Omental fat pad (tissue), 4 donors: Measurements from ENCODE around the gene PGAP2. TPM values are rescaled to one million over a fixed set of nuclear protein-coding genes. Genes with fewer than 3 reads are reported as not detected.
A peak's percentile ranks its signal among the peaks of the same experiment; 100 is the strongest.
"Not testable (repeated sequence)": the region's sequence is repeated elsewhere in the genome, so short reads cannot be mapped to it uniquely, and the experiment has no call there.

Source experiments
- ATAC-seq: fragments of 150-250 bp; one replicate; pipeline ENCODE4 v1.9.1; 2016; ENCODE audit warnings: mild to moderate bottlenecking, moderate library complexity; ENCODE audit not compliant: low FRiP score
- DNase-seq: peaks from one replicate; pipeline ENCODE4 v3.0.0-alpha.2; 2019; ENCODE audit warnings: low spot score
- total RNA-seq, 4 donors: library from RNA; depleted of rRNA; stranded (reverse); fragments of >200 nt; gene quantifications; one replicate each; pipeline ENCODE4 v1.1.0, GENCODE V29; 2016
- TF ChIP-seq, protein P1 (sequence below), 3 donors: fragments of 450-650 bp; IDR thresholded peaks; one replicate each; pipeline ENCODE4 v1.5.1; 2016 to 2017; ENCODE audit warnings: antibody characterized with exemption in 3 of 3, mild to moderate bottlenecking in 3 of 3, moderate library complexity in 2 of 3

Gene PGAP2
- total RNA-seq, 4 donors from 2014 or later: 6.2 to 12.3 (median 10.2) TPM

DNA sequence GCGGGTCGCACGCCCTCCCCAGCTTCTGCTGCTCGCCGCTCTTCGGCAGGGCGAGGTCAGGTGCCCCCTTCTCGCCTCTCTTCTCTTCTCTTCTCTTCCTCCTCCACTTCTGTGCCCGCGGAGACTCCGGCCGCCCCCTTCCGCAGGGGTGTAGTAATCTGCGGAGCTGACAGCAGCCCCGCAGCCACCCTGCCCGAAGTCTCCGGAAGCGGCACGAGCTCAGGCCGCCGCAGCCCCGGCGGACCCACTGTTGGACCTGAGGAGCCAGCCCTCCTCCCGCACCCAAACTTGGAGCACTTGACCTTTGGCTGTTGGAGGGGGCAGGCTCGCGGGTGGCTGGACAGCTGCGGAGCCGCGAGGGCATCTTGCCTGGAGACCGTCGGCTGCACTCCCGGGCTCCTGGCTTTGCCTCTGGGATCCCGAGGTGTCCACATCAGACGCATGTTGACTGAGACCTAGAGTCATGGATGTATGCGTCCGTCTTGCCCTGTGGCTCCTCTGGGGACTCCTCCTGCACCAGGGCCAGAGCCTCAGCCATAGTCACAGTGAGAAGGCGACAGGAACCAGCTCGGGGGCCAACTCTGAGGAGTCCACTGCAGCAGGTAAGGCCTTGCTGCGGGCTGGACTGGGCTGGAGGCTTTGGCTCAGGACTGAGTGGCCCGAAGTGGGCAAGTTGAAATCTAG lies 47.6 kb downstream of the PGAP2 start:
- TF ChIP-seq, protein P1, sequence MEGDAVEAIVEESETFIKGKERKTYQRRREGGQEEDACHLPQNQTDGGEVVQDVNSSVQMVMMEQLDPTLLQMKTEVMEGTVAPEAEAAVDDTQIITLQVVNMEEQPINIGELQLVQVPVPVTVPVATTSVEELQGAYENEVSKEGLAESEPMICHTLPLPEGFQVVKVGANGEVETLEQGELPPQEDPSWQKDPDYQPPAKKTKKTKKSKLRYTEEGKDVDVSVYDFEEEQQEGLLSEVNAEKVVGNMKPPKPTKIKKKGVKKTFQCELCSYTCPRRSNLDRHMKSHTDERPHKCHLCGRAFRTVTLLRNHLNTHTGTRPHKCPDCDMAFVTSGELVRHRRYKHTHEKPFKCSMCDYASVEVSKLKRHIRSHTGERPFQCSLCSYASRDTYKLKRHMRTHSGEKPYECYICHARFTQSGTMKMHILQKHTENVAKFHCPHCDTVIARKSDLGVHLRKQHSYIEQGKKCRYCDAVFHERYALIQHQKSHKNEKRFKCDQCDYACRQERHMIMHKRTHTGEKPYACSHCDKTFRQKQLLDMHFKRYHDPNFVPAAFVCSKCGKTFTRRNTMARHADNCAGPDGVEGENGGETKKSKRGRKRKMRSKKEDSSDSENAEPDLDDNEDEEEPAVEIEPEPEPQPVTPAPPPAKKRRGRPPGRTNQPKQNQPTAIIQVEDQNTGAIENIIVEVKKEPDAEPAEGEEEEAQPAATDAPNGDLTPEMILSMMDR (IDR thresholded peaks at IDR 0.05): no peak
- ATAC-seq (peak; percentile 46), DNase-seq (no peak)

DNA sequence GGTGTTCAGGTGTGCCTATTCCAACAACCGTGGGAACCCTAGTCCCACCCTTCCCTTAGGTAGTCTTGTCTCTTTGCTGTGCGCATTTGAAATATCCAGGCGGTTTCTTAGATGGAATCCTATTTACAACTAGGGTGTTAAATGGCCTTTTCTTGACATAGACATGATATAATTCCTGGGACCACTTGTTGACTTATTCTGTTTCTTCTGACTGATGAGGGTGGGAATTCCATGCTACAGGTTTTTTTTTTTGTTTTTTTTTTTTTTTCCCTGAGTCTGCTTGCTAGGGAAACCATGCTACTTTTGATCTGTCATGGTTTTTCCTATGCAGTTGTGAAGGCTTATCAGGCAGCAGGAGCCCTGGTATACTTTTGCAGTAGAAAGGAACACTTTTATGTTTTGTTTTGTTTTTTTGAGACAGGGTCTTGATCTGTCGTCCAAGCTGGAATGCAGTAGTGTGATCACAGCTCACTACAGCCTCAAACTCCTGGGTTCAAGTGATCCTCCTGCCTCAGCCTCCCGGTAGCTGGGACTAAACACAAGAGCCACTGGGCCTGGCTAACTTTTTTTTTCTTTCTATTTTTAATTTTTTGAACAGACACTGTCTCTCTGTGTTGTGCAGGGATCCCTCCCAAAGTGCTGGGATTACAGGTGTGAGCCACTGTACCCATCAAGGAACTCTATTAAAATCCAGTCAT lies 48.6 kb downstream of the PGAP2 start:
- no peak for ATAC-seq
- TF ChIP-seq, protein P1 (IDR thresholded peaks at IDR 0.05): no peak
- DNase-seq: no peak

DNA sequence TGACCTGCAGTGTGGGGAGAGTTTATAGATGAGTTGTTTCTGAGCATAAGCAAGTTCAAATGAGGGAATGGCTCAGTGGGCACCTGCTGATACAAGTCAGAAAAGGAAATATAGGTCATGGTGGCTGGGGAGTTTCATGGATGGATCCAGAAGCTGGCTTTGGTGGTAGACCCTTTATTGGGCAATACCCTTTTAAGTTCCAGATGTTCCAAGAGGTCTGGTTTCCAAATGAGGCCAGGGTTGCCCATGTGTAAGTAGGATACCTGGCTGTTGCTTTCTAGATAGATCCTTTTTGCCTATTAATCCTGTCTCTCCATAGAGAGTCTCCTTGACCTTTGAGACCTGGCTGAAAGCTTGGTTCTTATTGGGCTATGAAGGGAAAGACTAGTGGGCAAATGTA lies 49.3 kb downstream of the PGAP2 start:
- TF ChIP-seq, protein P1 (IDR thresholded peaks at IDR 0.05): no peak
- ATAC-seq (no peak), DNase-seq (no peak)

DNA sequence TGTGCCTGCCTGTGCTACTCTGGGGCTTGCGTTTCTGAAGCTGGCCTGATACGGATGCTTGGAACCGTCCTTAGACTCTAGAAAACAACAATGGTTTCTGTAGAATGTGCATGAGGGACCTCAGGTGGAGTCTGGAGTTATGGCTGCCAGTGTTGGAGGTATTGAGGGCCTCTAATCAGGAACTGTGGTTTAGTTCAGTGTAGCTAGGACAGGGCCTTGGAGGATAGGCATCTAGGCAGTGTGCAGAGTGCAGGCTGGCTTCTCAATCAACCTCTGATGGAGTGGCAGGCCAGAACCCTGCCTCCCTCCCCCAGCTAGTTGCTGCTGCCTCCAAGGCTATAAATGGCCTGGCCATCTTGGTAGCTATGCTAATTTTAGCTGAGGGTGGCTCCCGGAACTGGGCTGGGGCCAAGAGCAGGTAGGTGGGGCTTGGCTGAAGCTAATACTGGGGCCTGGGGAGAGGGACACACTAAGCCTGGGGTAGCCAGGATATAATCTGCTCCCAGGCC lies 51.1 kb downstream of the PGAP2 start:
- DNase-seq: no peak
- TF ChIP-seq, protein P1 (IDR thresholded peaks at IDR 0.05): no peak
- no peak for ATAC-seq

DNA sequence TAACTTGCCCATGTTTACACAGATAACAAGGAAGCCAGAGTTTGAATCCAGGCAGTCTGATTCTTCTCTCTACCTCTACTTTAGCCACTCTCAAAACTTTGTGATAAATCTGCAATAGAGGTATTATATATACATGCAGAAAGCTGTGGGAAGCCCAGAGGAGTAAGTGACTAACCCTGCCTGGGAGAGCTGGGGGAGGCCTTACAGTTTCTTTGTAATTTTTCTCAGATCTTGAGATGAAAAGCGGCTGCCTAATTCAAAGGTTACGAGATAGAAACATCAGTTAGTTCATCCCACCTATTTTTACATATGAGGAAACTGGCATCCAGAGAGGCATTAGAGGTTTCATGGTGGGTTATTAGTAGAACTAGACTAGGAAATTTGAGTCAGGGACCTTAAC lies 52.0 kb downstream of the PGAP2 start:
- TF ChIP-seq, protein P1 (IDR thresholded peaks at IDR 0.05): no peak
- no peak for DNase-seq
- no peak for ATAC-seq

DNA sequence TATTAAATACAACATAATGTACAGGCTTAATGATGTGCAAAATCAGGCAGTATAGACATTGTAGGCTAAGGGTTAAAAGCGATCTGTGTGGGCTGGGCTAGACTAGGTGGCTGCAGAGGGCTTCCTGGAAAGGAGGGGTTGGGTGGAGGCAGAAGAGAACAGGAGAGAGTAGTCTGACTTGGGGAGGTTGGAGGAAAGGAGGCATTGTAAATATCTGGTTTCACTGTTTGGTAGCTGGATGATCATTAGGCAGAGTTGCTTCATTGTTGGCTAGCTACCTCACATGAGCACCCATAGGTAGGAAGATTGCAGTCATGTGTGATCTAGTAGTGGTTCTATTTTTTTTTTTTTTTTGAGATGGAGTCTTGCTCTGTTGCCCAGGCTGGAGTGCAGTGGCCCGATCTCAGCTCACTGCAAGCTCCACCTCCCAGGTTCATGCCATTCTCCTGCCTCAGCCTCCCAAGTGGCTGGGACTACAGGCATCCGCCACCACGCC lies 52.6 kb downstream of the PGAP2 start:
- DNase-seq, ATAC-seq: not testable (repeated sequence)

DNA sequence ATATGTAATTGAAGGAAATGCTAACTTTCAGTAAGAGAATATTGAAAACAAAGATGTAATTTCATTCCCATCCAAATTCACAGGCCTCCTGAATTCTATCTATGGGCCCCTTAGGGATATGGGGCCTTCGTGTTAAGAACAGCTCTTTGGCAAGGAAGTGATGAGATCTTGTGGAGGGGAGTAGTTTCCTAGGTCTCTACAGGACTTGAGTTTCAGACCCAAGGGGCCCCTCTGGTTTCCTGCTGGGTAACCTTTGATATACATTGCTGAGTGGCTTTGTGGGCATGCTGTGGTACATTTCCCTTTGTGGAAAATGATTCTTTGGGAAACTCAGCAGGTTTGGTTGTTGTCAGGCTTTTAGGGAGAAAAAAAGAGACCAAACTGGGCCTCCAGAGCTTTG lies 53.3 kb downstream of the PGAP2 start:
- TF ChIP-seq, protein P1 (IDR thresholded peaks at IDR 0.05): no peak
- DNase-seq (no peak), ATAC-seq (no peak)
